Hepatocyte (in vitro differentiated cells): ENCODE measurements around the gene EYS. TPM values are rescaled to one million over a fixed set of nuclear protein-coding genes. Genes with fewer than 3 reads are reported as not detected.

Experiments
- DNase-seq: peaks from one replicate; pipeline ENCODE4 v3.0.0-alpha.2; 2016; ENCODE audit warnings: low spot score
- H2AFZ ChIP-seq: fragments of 200-600 bp; sonication (generic); 2 replicates; pipeline ENCODE4 v1.6.0; 2016; ENCODE audit warnings: antibody characterized with exemption, mild to moderate bottlenecking
- H3K27ac ChIP-seq: fragments of 200-600 bp; sonication (generic); 2 replicates; pipeline ENCODE4 v1.5.1; 2016; ENCODE audit warnings: mild to moderate bottlenecking
- H3K27me3 ChIP-seq: fragments of 200-600 bp; sonication (generic); 2 replicates; pipeline ENCODE4 v1.6.1; 2016
- H3K36me3 ChIP-seq: fragments of 200-600 bp; sonication (generic); replicated peaks from 2 replicates; pipeline ENCODE4 v1.5.1; 2016; ENCODE audit warnings: low read depth; ENCODE audit not compliant: insufficient read depth
- H3K4me1 ChIP-seq: fragments of 200-600 bp; sonication (generic); 2 replicates; pipeline ENCODE4 v1.5.1; 2016; ENCODE audit warnings: mild to moderate bottlenecking, moderate library complexity; ENCODE audit not compliant: insufficient read depth
- H3K4me2 ChIP-seq: fragments of 200-600 bp; sonication (generic); 2 replicates; pipeline ENCODE4 v1.6.0; 2016
- H3K4me3 ChIP-seq: fragments of 200-600 bp; sonication (generic); 2 replicates; pipeline ENCODE4 v1.5.1; 2016; ENCODE audit warnings: mild to moderate bottlenecking
- H3K79me2 ChIP-seq: fragments of 200-600 bp; sonication (generic); 2 replicates; pipeline ENCODE4 v1.6.0; 2017; ENCODE audit warnings: mild to moderate bottlenecking
- H3K9me2 ChIP-seq: fragments of 200-600 bp; sonication (generic); replicated peaks from 2 replicates; pipeline ENCODE4 v1.6.0; 2017; ENCODE audit warnings: mild to moderate bottlenecking; ENCODE audit not compliant: insufficient read depth
- H3K9me3 ChIP-seq: fragments of 200-600 bp; sonication (generic); 2 replicates; pipeline ENCODE4 v1.5.1; 2016; ENCODE audit warnings: low read depth, mild to moderate bottlenecking
- H4K20me1 ChIP-seq: fragments of 200-600 bp; sonication (generic); 2 replicates; pipeline ENCODE4 v1.6.0; 2016; ENCODE audit warnings: mild to moderate bottlenecking; ENCODE audit not compliant: insufficient read depth, poor library complexity, severe bottlenecking
- EZH2 ChIP-seq: fragments of 200-600 bp; sonication (generic); IDR thresholded peaks from 2 replicates; pipeline ENCODE4 v1.6.1; 2016; ENCODE audit warnings: antibody characterized with exemption, mild to moderate bottlenecking, borderline replicate concordance
- EZH2phosphoT487 ChIP-seq: fragments of 200-600 bp; sonication (generic); IDR thresholded peaks from one replicate; pipeline ENCODE4 v1.6.1; 2018; ENCODE audit warnings: antibody characterized with exemption, mild to moderate bottlenecking, low read depth, moderate library complexity; ENCODE audit not compliant: unreplicated experiment, severe bottlenecking
- WGBS: methylation state at CpG from one replicate; pipeline ENCODE4 v1.1.6; 2016; ENCODE audit warnings: low lambda C conversion rate; ENCODE audit errors: missing lambda C conversion rate; 5-methylcytosine and 5-hydroxymethylcytosine counted together
- polyA plus RNA-seq: library from polyadenylated mRNA; unstranded; fragments of >200 nt; fragmentation: Nextera tagmentation; extraction: Ambion mirVana; gene quantifications from 2 replicates; pipeline ENCODE4 v1.2.1, GENCODE V29; 2016
- total RNA-seq: library from RNA; depleted of rRNA; stranded (reverse); fragments of >200 nt; gene quantifications from 2 replicates; pipeline ENCODE4 v1.2.3, GENCODE V29; 2014
- TF ChIP-seq, protein P1 (sequence below): fragments of 200-600 bp; sonication (generic); IDR thresholded peaks from 2 replicates; pipeline ENCODE4 v1.5.1; 2016; ENCODE audit warnings: antibody characterized with exemption, mild to moderate bottlenecking; ENCODE audit not compliant: poor library complexity

Gene EYS
- total and polyA plus RNA-seq, 2 experiments from 2014 or later: 0.57 to 0.68 TPM

- Histone ChIP-seq H2AFZ (no peak overlapping the region), H3K79me2 (peaks cover 3% of the 10 kb centered on the region), H3K27me3 (no peaks in the 10 kb centered on the region), H3K4me1 (no peaks in the 10 kb centered on the region), H3K36me3 (no peaks in the 10 kb centered on the region), H3K4me2 (no peak overlapping the region), H4K20me1 (no peaks in the 10 kb centered on the region), H3K9me2 (no peaks in the 10 kb centered on the region), H3K4me3 (no peak overlapping the region), H3K9me3 (no peaks in the 10 kb centered on the region), H3K27ac (no peak overlapping the region)
- no peak for TF ChIP-seq EZH2
- TF ChIP-seq, protein P1, sequence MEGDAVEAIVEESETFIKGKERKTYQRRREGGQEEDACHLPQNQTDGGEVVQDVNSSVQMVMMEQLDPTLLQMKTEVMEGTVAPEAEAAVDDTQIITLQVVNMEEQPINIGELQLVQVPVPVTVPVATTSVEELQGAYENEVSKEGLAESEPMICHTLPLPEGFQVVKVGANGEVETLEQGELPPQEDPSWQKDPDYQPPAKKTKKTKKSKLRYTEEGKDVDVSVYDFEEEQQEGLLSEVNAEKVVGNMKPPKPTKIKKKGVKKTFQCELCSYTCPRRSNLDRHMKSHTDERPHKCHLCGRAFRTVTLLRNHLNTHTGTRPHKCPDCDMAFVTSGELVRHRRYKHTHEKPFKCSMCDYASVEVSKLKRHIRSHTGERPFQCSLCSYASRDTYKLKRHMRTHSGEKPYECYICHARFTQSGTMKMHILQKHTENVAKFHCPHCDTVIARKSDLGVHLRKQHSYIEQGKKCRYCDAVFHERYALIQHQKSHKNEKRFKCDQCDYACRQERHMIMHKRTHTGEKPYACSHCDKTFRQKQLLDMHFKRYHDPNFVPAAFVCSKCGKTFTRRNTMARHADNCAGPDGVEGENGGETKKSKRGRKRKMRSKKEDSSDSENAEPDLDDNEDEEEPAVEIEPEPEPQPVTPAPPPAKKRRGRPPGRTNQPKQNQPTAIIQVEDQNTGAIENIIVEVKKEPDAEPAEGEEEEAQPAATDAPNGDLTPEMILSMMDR: no peak
- TF ChIP-seq EZH2phosphoT487: no peak
- no peak for DNase-seq
- WGBS: 100% methylated on average over 2 of the region's 2 CpGs
Measured at GRCh38 chr6:63716169-63716568, 1990.9 kb downstream of the EYS start.

DNA sequence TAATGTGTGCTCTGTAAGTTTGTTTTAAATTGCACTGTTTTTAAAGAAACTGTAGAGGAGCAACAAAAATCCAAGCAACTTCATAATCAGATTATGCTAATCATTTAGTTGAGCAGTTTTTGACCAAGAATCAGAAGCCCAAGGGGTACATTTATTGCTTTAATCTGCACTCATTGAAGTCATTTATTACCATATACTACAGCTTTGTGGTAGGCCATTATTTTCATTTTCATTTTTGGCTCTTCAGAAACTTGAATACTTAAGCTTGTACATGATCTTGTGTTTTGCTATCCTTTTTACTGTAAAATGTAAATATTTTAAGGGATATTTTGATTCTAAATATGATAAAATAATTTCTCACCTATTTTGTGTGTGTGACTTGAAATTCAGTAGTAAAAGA lies 1992.9 kb downstream of the EYS start:
- H3K4me1 ChIP-seq: peaks cover under 1% of the 10 kb centered on the region
- no peaks in the 10 kb centered on the region for H4K20me1 ChIP-seq
- no peaks in the 10 kb centered on the region for H3K27me3 ChIP-seq
- H3K4me3 ChIP-seq: no peak overlapping the region
- H3K4me2 ChIP-seq: no peak overlapping the region
- no peak overlapping the region for H2AFZ ChIP-seq
- no peaks in the 10 kb centered on the region for H3K36me3 ChIP-seq
- no peaks in the 10 kb centered on the region for H3K9me2 ChIP-seq
- H3K27ac ChIP-seq: no peak overlapping the region
- peaks cover 7% of the 10 kb centered on the region for H3K79me2 ChIP-seq
- H3K9me3 ChIP-seq: no peaks in the 10 kb centered on the region
- DNase-seq: no peak
- TF ChIP-seq EZH2: no peak
- no peak for TF ChIP-seq EZH2phosphoT487
- TF ChIP-seq, protein P1: no peak

DNA sequence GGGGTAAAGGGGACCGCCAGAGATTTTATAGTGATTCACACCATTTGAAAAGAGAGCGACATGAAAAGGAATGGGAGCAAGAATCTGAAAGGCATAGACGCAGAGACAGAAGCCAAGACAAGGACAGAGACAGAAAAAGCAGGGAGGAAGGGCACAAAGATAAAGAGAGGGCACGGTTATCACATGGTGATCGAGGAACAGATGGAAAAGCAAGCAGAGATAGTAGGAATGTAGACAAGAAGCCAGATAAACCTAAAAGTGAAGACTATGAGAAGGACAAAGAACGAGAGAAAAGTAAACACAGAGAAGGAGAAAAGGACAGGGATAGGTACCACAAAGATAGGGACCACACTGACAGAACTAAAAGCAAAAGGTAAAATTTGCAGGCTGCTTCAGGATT lies 1993.7 kb downstream of the EYS start:
- H3K4me2 ChIP-seq: no peak overlapping the region
- no peaks in the 10 kb centered on the region for H4K20me1 ChIP-seq
- H2AFZ ChIP-seq: no peak overlapping the region
- no peak overlapping the region for H3K27ac ChIP-seq
- H3K4me3 ChIP-seq: no peak overlapping the region
- no peaks in the 10 kb centered on the region for H3K27me3 ChIP-seq
- no peak for DNase-seq
- 79% methylated on average over 6 of the region's 6 CpGs for WGBS
- no peaks in the 10 kb centered on the region for H3K36me3 ChIP-seq
- no peaks in the 10 kb centered on the region for H3K9me3 ChIP-seq
- H3K4me1 ChIP-seq: peaks cover 5% of the 10 kb centered on the region
- peaks cover 7% of the 10 kb centered on the region for H3K79me2 ChIP-seq
- TF ChIP-seq EZH2: no peak
- no peak for TF ChIP-seq EZH2phosphoT487
- TF ChIP-seq, protein P1: no peak
- no peaks in the 10 kb centered on the region for H3K9me2 ChIP-seq

- H3K4me1 ChIP-seq: peaks cover 5% of the 10 kb centered on the region
- H3K9me2 ChIP-seq: no peaks in the 10 kb centered on the region
- H3K4me3 ChIP-seq: no peak overlapping the region
- no peaks in the 10 kb centered on the region for H3K9me3 ChIP-seq
- no peak overlapping the region for H3K27ac ChIP-seq
- peaks cover 7% of the 10 kb centered on the region for H3K79me2 ChIP-seq
- no peak for DNase-seq
- no peaks in the 10 kb centered on the region for H4K20me1 ChIP-seq
- no peak overlapping the region for H2AFZ ChIP-seq
- no peaks in the 10 kb centered on the region for H3K36me3 ChIP-seq
- H3K27me3 ChIP-seq: no peaks in the 10 kb centered on the region
- no peak for TF ChIP-seq EZH2
- TF ChIP-seq EZH2phosphoT487: no peak
- TF ChIP-seq, protein P1: no peak
- no peak overlapping the region for H3K4me2 ChIP-seq
Measured at GRCh38 chr6:63709148-63709547, 1997.9 kb downstream of the EYS start.
